ENCODE results near the gene TM9SF1.

TM9SF1 gene

GRCh38 chr14:24189059-24189375, 6.2 kb downstream of the TM9SF1 start:
- no peak for TF ChIP-seq CTCF (IDR thresholded peaks at IDR 0.05; ENCODE audit: extremely low read depth, missing control alignments)
- DNase-seq (ENCODE audit: low spot score), result no peak

GRCh38 chr14:24188251-24189058, 6.8 kb downstream of the TM9SF1 start, which contains the start of gene IPO4:
IPO4 (minus strand) TSS chr14:24188816; CDS start chr14:24188787, 29 bp downstream.
- DNase-seq (ENCODE audit: low spot score), result peak; percentile 98
- no peak for TF ChIP-seq CTCF (IDR thresholded peaks at IDR 0.05; ENCODE audit: extremely low read depth, missing control alignments)

- no peak for TF ChIP-seq CTCF (IDR thresholded peaks at IDR 0.05; ENCODE audit: extremely low read depth, missing control alignments)
- DNase-seq (ENCODE audit: low spot score), result no peak
Observed at GRCh38 chr14:24187539-24187915, 7.7 kb downstream of the TM9SF1 start.

GRCh38 chr14:24186831-24187538, 8.3 kb downstream of the TM9SF1 start:
- no peak for DNase-seq (ENCODE audit: low spot score)
- TF ChIP-seq CTCF (IDR thresholded peaks at IDR 0.05; ENCODE audit: extremely low read depth, missing control alignments), result no peak

DNA sequence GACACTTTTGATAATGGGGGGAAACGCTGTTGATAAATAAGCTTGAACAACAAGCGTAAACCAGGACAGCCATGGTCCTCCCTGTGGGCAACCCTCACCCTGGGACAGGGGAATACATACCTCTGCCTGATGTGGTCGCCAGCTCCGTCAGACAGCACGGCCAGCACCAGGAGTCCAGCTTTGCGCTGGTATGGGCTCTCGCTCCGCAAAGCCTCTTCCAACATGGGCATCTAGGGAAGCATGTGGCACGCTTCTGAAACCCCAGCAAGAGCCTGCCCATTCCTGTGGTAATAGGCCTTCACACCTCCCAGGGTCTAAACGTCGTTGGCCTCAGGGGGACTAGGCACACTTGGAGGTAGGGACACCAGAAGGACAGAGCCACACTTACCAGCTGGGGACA, 9.5 kb downstream of the TM9SF1 start:
- TF ChIP-seq CTCF (IDR thresholded peaks at IDR 0.05; ENCODE audit: extremely low read depth, missing control alignments), result no peak
- DNase-seq (ENCODE audit: low spot score), result no peak

DNA sequence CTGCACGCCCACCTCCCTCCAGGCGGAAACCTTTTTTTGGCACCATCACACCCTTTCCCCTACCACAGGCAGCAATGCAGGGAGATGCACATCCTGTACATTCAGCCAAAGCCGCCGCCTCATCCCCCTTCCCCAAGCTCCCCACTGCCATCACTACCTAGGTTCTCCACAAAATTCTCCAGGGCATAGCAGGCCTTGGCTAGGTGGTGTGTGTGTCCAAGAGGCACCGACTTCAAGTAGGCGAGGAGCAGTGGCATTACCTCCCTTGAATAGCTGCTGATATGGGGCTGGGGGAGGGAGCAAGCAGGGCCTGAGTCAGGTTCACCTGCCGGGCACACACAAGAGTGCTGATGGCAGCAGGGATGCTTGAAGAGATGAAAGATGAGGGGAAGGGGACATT, 10.2 kb downstream of the TM9SF1 start:
- TF ChIP-seq CTCF (IDR thresholded peaks at IDR 0.05; ENCODE audit: extremely low read depth, missing control alignments), result no peak
- DNase-seq (ENCODE audit: low spot score), result no peak

All from GM20000 (cell line).